ENCODE measurements around the gene RFTN1. TPM values are rescaled to one million over a fixed set of nuclear protein-coding genes. Genes with fewer than 3 reads are reported as not detected.

RFTN1 gene
- total and polyA plus RNA-seq, 10 of the 15 experiments (the other 5 are each of a cell fraction or from before 2014, with no cell fraction given): 20.6 to 213 (median 147) TPM

DNA sequence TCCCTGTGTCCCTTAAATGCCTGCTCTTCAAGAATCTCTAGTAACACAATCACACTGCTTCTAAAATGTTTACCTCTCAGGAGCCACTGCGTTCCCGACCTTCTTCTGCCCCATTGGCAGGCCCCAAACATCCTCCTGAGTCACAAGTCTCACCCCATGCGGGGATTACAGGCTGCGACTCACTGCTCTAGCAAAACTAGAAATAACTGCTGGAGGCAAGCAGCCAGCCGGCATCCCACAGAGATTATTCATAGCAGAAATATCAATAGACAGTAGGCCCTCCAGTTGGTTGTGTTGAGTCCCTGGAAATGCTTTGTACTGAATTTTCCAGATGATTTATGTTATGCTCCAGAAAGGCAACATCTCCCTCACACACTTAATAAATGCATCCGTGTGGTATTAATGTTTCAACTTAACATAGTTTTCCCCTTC is 64.8 kb downstream of the RFTN1 start:
- no peak for TF ChIP-seq GABPA (IDR thresholded peaks at IDR 0.05; ENCODE audit: low read depth)
- TF ChIP-seq DPF2 (IDR thresholded peaks at IDR 0.05): no peak
- TF ChIP-seq NKRF (conservative IDR thresholded peaks at IDR 0.05): no peak
- TF ChIP-seq SUZ12 (IDR thresholded peaks at IDR 0.05; ENCODE audit: unreplicated experiment): no peak
- TF ChIP-seq, protein P1, sequence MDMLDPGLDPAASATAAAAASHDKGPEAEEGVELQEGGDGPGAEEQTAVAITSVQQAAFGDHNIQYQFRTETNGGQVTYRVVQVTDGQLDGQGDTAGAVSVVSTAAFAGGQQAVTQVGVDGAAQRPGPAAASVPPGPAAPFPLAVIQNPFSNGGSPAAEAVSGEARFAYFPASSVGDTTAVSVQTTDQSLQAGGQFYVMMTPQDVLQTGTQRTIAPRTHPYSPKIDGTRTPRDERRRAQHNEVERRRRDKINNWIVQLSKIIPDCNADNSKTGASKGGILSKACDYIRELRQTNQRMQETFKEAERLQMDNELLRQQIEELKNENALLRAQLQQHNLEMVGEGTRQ (IDR thresholded peaks at IDR 0.05; ENCODE audit: borderline replicate concordance, low read depth, low read length): no peak
- TF ChIP-seq SP1 (IDR thresholded peaks at IDR 0.05; ENCODE audit: low read depth, low read length): no peak
- TF ChIP-seq BMI1 (IDR thresholded peaks at IDR 0.05; ENCODE audit: borderline replicate concordance): no peak
- TF ChIP-seq EGR1 (IDR thresholded peaks at IDR 0.05; ENCODE audit: borderline replicate concordance in 1 of 2, low read depth in 2 of 2, low read length in 2 of 2): no peak
- no peak for TF ChIP-seq TCF3 (IDR thresholded peaks at IDR 0.05; ENCODE audit: borderline replicate concordance, insufficient read depth, low read depth, low read length)
- TF ChIP-seq NRF1 (conservative IDR thresholded peaks at IDR 0.05; ENCODE audit: low read depth, low read length): no peak
- TF ChIP-seq LARP7 (IDR thresholded peaks at IDR 0.05): no peak
- TF ChIP-seq, protein P2, sequence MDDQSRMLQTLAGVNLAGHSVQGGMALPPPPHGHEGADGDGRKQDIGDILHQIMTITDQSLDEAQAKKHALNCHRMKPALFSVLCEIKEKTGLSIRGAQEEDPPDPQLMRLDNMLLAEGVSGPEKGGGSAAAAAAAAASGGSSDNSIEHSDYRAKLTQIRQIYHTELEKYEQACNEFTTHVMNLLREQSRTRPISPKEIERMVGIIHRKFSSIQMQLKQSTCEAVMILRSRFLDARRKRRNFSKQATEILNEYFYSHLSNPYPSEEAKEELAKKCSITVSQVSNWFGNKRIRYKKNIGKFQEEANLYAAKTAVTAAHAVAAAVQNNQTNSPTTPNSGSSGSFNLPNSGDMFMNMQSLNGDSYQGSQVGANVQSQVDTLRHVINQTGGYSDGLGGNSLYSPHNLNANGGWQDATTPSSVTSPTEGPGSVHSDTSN (IDR thresholded peaks at IDR 0.05; ENCODE audit: insufficient replicate concordance, low read depth, low read length): no peak
- TF ChIP-seq, protein P3, sequence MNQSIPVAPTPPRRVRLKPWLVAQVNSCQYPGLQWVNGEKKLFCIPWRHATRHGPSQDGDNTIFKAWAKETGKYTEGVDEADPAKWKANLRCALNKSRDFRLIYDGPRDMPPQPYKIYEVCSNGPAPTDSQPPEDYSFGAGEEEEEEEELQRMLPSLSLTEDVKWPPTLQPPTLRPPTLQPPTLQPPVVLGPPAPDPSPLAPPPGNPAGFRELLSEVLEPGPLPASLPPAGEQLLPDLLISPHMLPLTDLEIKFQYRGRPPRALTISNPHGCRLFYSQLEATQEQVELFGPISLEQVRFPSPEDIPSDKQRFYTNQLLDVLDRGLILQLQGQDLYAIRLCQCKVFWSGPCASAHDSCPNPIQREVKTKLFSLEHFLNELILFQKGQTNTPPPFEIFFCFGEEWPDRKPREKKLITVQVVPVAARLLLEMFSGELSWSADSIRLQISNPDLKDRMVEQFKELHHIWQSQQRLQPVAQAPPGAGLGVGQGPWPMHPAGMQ (IDR thresholded peaks at IDR 0.05; ENCODE audit: borderline replicate concordance): no peak
- TF ChIP-seq SMARCA5 (IDR thresholded peaks at IDR 0.05): no peak
- no peak for TF ChIP-seq HCFC1 (IDR thresholded peaks at IDR 0.05; ENCODE audit: low read length)
- no peak for TF ChIP-seq ETV6 (conservative IDR thresholded peaks at IDR 0.05 in 1 of 2, IDR thresholded peaks at IDR 0.05 in 1 of 2; ENCODE audit: borderline replicate concordance in 1 of 2, low read depth in 1 of 2)
- TF ChIP-seq BHLHE40 (IDR thresholded peaks at IDR 0.05; ENCODE audit: borderline replicate concordance in 1 of 2, low read depth in 2 of 2, low read length in 1 of 2): no peak
- intact Hi-C loops (cut with micrococcal nuclease; ENCODE audit: unreplicated experiment): no loop called here
- 15% methylated on average over 6 of the region's 6 CpGs for WGBS (ENCODE audit: insufficient coverage, insufficient replicate concordance, low lambda C conversion rate, missing lambda C conversion rate)
- Histone ChIP-seq H3K4me1 (ENCODE audit: control insufficient read depth, insufficient read depth, low read length) (0 out of 2 replicates have a peak, but pooled peaks cover 3% of the 10 kb centered on the region), H4K20me1 (ENCODE audit: control insufficient read depth, insufficient read depth) (0 out of 2 replicates have a peak, but pooled peaks cover 2% of the 10 kb centered on the region), H3K27ac (ENCODE audit: control insufficient read depth, insufficient read depth) (no peak overlapping the region), H3K4me3 (no peak overlapping the region), H3K9me3 (replicated peaks; ENCODE audit: control insufficient read depth, insufficient read depth, low read length) (no peaks in the 10 kb centered on the region), H3K9ac (ENCODE audit: control insufficient read depth, insufficient read depth, low read length) (no peak overlapping the region), H3K79me2 (ENCODE audit: control insufficient read depth, insufficient read depth, low read length) (peaks cover 55% of the 10 kb centered on the region), H3K27me3 (replicated peaks in 1 of 2; ENCODE audit: control insufficient read depth in 2 of 2, insufficient read depth in 2 of 2, low read length in 1 of 2) (no peaks in the 10 kb centered on the region), H3K4me2 (ENCODE audit: control insufficient read depth, insufficient read depth) (no peak overlapping the region), H2AFZ (ENCODE audit: control insufficient read depth, low read depth, low read length) (no peak overlapping the region), H3K36me3 (ENCODE audit: control insufficient read depth in 2 of 2, insufficient read depth in 2 of 2, low read length in 1 of 2) (peaks cover 9 to 16% of the 10 kb centered on the region in 2 experiments)
- no TSS peak for BruUV-seq (replicated peaks)
- POLR2A ChIA-PET: no interaction called here
- FAIRE-seq: no peak
- SMC1A ChIA-PET (ENCODE audit: uncharacterized antibody, unreplicated experiment): interaction anchor here (1.8 to 3.6 kb wide), 3 partner anchors 10 to 70 kb away, joined by 4 to 15 read pairs (median 6); no protein-coding TSS in a partner anchor
- RAD21 ChIA-PET (ENCODE audit: unreplicated experiment): interaction anchor here (1.6 kb wide), 1 partner anchor 18 kb away, joined by 4 read pairs; no protein-coding TSS in a partner anchor
- in situ Hi-C loops (cut with MboI): no loop called here
- DNase-seq (ENCODE audit: low read depth, low spot score): no peak
- ATAC-seq: peak; percentile 73
- CTCF ChIA-PET: no interaction called here
